ENCODE results near the gene LRRC57. TPM values are rescaled to one million over a fixed set of nuclear protein-coding genes. Genes with fewer than 3 reads are reported as not detected.

The LRRC57 gene
- total and polyA plus RNA-seq, 2 of the 8 experiments (the other 6 are each of a cell fraction or from before 2014, with no cell fraction given): 5.0 to 12.7 TPM

GRCh38 chr15:42502477-42502876 is 46.1 kb downstream of the LRRC57 start (continued):
- no peak for TF ChIP-seq FOSL1 (IDR thresholded peaks at IDR 0.05; ENCODE audit: insufficient read depth, low read depth, low read length)
- TF ChIP-seq SUZ12 (IDR thresholded peaks at IDR 0.05; ENCODE audit: low read length): no peak
